A673 (cell line): Measurements from ENCODE around the gene FKTN. TPM values are rescaled to one million over a fixed set of nuclear protein-coding genes. Genes with fewer than 3 reads are reported as not detected.

ENCODE experiments used
- BruUV-seq: library from RNA; stranded (reverse); fragments of 400-500 nt; replicated peaks from 2 replicates; lab custom pipeline; 2021; lab: Mats Ljungman, UMichigan
- CTCF ChIA-PET: fragments of 300-600 bp; sonication (Branson Sonifier 250); formaldehyde crosslinking; loops from one replicate; lab custom pipeline; 2022; ENCODE audit warnings: antibody characterized with exemption; lab: Charles Lee
- POLR2A ChIA-PET: fragments of 300-600 bp; sonication (Branson Sonifier 250); formaldehyde crosslinking; loops from one replicate; lab custom pipeline; 2022; ENCODE audit warnings: antibody characterized with exemption; ENCODE audit not compliant: low non-redundant PET; lab: Charles Lee
- DNase-seq: peaks from one replicate; pipeline ENCODE4 v3.0.0-alpha.2; 2015; ENCODE audit warnings: low spot score
- H3K27ac ChIP-seq: fragments of 200-600 bp; sonication (generic); 2 replicates; pipeline ENCODE4 v1.5.1; 2016; ENCODE audit warnings: mixed run types, low read depth, mild to moderate bottlenecking, mixed read lengths, antibody characterized with exemption, low read length; ENCODE audit not compliant: poor library complexity, severe bottlenecking
- H3K27me3 ChIP-seq: fragments of 200-600 bp; sonication (generic); replicated peaks from 2 replicates; pipeline ENCODE4 v1.6.1; 2017; ENCODE audit warnings: mixed run types, low read depth, mild to moderate bottlenecking, mixed read lengths, antibody characterized with exemption, low read length; ENCODE audit not compliant: insufficient read depth, poor library complexity
- H3K36me3 ChIP-seq: fragments of 200-600 bp; sonication (generic); 2 replicates; pipeline ENCODE4 v1.6.1; 2016; ENCODE audit warnings: mixed run types, mild to moderate bottlenecking, mixed read lengths, antibody characterized with exemption, low read length; ENCODE audit not compliant: insufficient read depth, poor library complexity, severe bottlenecking
- H3K4me1 ChIP-seq: fragments of 200-600 bp; sonication (generic); 2 replicates; pipeline ENCODE4 v1.6.1; 2017; ENCODE audit warnings: mixed run types, mild to moderate bottlenecking, mixed read lengths, antibody characterized with exemption, low read length; ENCODE audit not compliant: insufficient read depth, poor library complexity, severe bottlenecking
- H3K4me3 ChIP-seq: fragments of 200-600 bp; sonication (generic); 2 replicates; pipeline ENCODE4 v1.5.1; 2016; ENCODE audit warnings: low read depth, mixed run types, mild to moderate bottlenecking, mixed read lengths, low read length; ENCODE audit not compliant: poor library complexity, severe bottlenecking
- H3K9me3 ChIP-seq: fragments of 200-600 bp; sonication (generic); 2 replicates; pipeline ENCODE4 v1.6.1; 2016; ENCODE audit warnings: mixed run types, low read depth, mild to moderate bottlenecking, mixed read lengths, antibody characterized with exemption, low read length; ENCODE audit not compliant: poor library complexity, severe bottlenecking
- CTCF ChIP-seq: fragments of 300-800, 200-600 bp; sonication (generic); conservative IDR thresholded peaks from 2 replicates; pipeline ENCODE4 v1.5.1; 2017; ENCODE audit warnings: low read depth, mild to moderate bottlenecking, antibody characterized with exemption, low read length, moderate library complexity, mixed read lengths
- EZH2 ChIP-seq: fragments of 200-600 bp; sonication (generic); IDR thresholded peaks from 2 replicates; pipeline ENCODE4 v1.6.1; 2017; ENCODE audit warnings: borderline replicate concordance, low read depth, mild to moderate bottlenecking, mixed read lengths, antibody characterized with exemption, low read length; ENCODE audit not compliant: poor library complexity, severe bottlenecking
- intact Hi-C: fragments of 100-400 bp; cut with micrococcal nuclease; formaldehyde crosslinking; loops from one replicate; pipeline ENCODE4 v1.10.0; 2022; ENCODE audit not compliant: unreplicated experiment
- total RNA-seq: library from RNA; stranded (reverse); gene quantifications from 2 replicates; pipeline ENCODE4 v1.2.3, GENCODE V29; 2021

FKTN gene
- total RNA-seq, 1 experiment from 2014 or later: 15.4 TPM

GRCh38 chr9:105672711-105673234 lies 114.8 kb downstream of the FKTN start:
- no peaks in the 10 kb centered on the region for H3K9me3 ChIP-seq
- no peak overlapping the region for H3K4me3 ChIP-seq
- peaks cover 3% of the 10 kb centered on the region for H3K27me3 ChIP-seq
- ChIA-PET POLR2A (no interaction called here), CTCF (no interaction called here)
- no peaks in the 10 kb centered on the region for H3K36me3 ChIP-seq
- no peak overlapping the region for H3K27ac ChIP-seq
- no peak for DNase-seq
- intact Hi-C loops: no loop called here
- H3K4me1 ChIP-seq: no peaks in the 10 kb centered on the region
- no peak for TF ChIP-seq EZH2
- TF ChIP-seq CTCF: no peak
- BruUV-seq: no TSS peak

DNA sequence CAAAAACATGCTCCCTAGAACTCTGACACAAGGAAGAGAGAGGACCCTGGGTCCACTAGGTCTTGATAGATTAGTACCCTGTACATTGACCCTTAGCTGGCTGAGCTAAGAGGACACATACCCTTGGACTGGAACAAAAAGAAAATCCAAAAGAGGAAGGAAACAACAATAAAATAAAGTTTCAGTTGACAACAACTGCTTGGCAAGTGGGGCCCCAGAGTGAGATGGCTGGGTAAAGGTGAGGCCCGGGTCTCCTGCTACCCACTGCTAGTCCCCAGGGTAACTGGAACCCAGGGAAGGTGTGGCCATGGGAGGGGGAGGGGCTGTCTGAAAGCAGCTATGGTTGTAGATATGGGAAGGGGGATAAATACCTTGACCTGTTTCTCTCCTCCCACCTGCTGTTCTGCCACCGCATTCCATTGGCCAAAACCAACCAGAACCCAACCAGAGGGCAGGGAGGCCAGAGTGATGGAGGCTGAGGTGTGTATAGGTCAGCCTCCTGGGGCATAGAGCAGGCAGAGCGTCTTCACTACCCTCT lies 116.0 kb downstream of the FKTN start:
- H3K4me1 ChIP-seq: no peaks in the 10 kb centered on the region
- no peak overlapping the region for H3K27ac ChIP-seq
- H3K9me3 ChIP-seq: no peaks in the 10 kb centered on the region
- H3K27me3 ChIP-seq: no peaks in the 10 kb centered on the region
- BruUV-seq: no TSS peak
- DNase-seq: no peak
- TF ChIP-seq CTCF: no peak
- no peak for TF ChIP-seq EZH2
- no peak overlapping the region for H3K4me3 ChIP-seq
- H3K36me3 ChIP-seq: no peaks in the 10 kb centered on the region
- intact Hi-C loops: no loop called here
- ChIA-PET POLR2A (interaction anchor here (0.6 kb wide), 1 partner anchor 1571 kb away, joined by 3 read pairs; no protein-coding TSS in a partner anchor), CTCF (no interaction called here)

DNA sequence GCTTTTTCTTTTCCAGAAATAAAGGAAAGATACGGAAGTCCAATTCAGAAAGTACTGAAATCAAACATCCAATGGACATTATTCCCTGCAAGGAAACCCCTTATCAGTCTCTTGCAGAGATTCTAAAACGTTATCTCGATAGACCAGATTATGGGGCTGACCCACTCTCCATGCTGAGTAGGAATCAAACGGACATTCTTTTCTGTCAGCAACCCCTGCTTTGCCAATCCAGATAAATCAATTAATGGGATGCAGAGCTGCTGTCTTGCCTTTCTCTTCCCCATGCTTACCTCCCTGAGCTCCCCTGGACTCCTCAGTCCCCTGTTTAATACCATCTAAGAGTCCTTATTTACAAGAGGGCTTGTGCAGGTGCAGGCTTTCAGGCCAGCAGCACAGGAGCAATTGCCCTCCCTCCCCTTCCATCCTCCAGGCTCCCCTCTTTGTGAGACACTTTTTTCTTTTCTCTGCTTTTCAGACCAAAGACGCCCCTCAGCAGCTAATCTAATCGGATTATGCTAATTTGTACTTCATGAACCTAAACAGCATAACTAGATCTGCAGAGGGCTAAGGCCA lies 118.5 kb downstream of the FKTN start:
- Histone ChIP-seq H3K27me3 (no peaks in the 10 kb centered on the region), H3K4me3 (no peak overlapping the region), H3K9me3 (no peaks in the 10 kb centered on the region), H3K4me1 (no peaks in the 10 kb centered on the region), H3K27ac (no peak overlapping the region), H3K36me3 (no peaks in the 10 kb centered on the region)
- POLR2A ChIA-PET: no interaction called here
- no peak for DNase-seq
- TF ChIP-seq EZH2 (no peak), CTCF (no peak)
- no TSS peak for BruUV-seq
- intact Hi-C loops: no loop called here
- CTCF ChIA-PET: no interaction called here
